Effector memory CD8-positive, alpha-beta T cell (primary cell): ENCODE measurements around the gene DCDC2C.
"Not testable (repeated sequence)": the region's sequence is repeated elsewhere in the genome, so short reads cannot be mapped to it uniquely, and the experiment has no call there.

ENCODE experiments used
- ATAC-seq: fragments of 150-1000 bp; cut with Tn5 transposase; replicated peaks from 2 replicates; pipeline ENCODE4 v1.10.0; 2021; ENCODE audit warnings: mild to moderate bottlenecking, moderate library complexity
- DNase-seq, 3 experiments: peaks; one replicate each; pipeline ENCODE4 v3.0.0; 2021
- H3K27ac Mint-ChIP-seq, 2 donors: one replicate each; pipeline ENCODE4 v1.8.0; 2022; ENCODE audit warnings: mild to moderate bottlenecking in 2 of 2, mixed read lengths in 2 of 2, moderate library complexity in 2 of 2
- H3K27me3 Mint-ChIP-seq, 2 donors: one replicate each; pipeline ENCODE4 v1.8.0; 2022; ENCODE audit warnings: mixed read lengths in 2 of 2
- H3K36me3 Mint-ChIP-seq: one replicate; pipeline ENCODE4 v1.8.0; 2022; ENCODE audit warnings: mild to moderate bottlenecking, moderate library complexity, mixed read lengths; ENCODE audit not compliant: insufficient read depth
- H3K4me1 Mint-ChIP-seq, 2 donors: one replicate each; pipeline ENCODE4 v1.8.0; 2022; ENCODE audit warnings: low read depth in 2 of 2, mixed read lengths in 2 of 2
- H3K4me3 Mint-ChIP-seq, 2 donors: one replicate each; pipeline ENCODE4 v1.8.0; 2022; ENCODE audit warnings: mild to moderate bottlenecking in 2 of 2, mixed read lengths in 2 of 2, moderate library complexity in 2 of 2
- H3K9me3 Mint-ChIP-seq, 2 donors: one replicate each; pipeline ENCODE4 v1.8.0; 2022; ENCODE audit warnings: mixed read lengths in 2 of 2

The DCDC2C gene

GRCh38 chr2:3785220-3785889 lies 82.0 kb downstream of the DCDC2C start:
- peaks cover 3 to 4% of the 10 kb centered on the region in 2 donors for H3K4me1 Mint-ChIP-seq

DNA sequence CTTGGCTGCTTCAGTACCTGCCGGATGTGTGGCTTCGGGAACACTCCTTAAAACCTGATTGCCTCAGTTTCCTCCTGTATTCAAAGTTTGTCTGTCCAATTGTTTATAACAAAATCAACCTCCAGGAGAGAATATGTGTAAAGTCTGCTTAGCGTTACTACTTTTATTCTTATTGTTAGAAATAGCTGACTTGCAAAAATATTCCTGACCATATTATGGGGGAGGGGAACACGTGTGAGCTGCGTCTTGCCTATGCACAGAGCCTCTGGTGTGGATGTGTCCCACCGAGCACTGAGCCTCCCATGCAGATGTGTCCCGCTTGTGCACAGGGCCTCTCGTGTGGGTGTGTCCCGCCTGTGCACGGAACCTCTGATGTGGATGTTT lies 82.5 kb downstream of the DCDC2C start:
- no peaks in the 10 kb centered on the region for H3K27me3 Mint-ChIP-seq
- DNase-seq = no peak
- peaks cover 3% of the 10 kb centered on the region for H3K36me3 Mint-ChIP-seq
- no peak for ATAC-seq
- H3K9me3 Mint-ChIP-seq = no peaks in the 10 kb centered on the region
- H3K27ac Mint-ChIP-seq = no peak overlapping the region
- H3K4me3 Mint-ChIP-seq = no peak overlapping the region
- H3K4me1 Mint-ChIP-seq = no peaks in the 10 kb centered on the region

More at GRCh38 chr2:3785220-3785889, 82.0 kb downstream of the DCDC2C start:
- ATAC-seq (no peak), DNase-seq (no peak)
- Mint-ChIP-seq H3K4me3 (no peak overlapping the region), H3K36me3 (peaks cover 3% of the 10 kb centered on the region), H3K27ac (no peak overlapping the region), H3K9me3 (no peaks in the 10 kb centered on the region), H3K27me3 (no peaks in the 10 kb centered on the region)

DNA sequence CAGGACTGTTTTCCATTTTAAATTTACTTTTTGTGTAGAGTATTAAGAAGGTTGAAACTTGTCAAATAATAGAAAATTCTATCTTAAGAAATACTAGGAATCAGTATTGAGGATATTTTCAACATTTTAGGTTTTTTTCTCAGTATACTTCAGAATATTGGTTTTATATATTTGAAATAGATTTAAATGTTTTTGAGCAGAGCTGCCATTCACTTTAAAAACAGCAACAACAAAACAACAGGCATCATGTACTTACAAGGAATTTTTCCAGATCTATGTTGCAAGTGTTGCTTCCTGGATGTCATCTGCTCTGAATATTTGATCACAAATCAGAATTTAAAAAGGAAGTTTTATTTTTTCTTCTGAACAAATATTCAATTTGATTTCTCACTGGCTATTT lies 84.4 kb downstream of the DCDC2C start:
- no peak overlapping the region for H3K27ac Mint-ChIP-seq
- no peak for ATAC-seq
- H3K36me3 Mint-ChIP-seq = peaks cover 3% of the 10 kb centered on the region
- H3K4me1 Mint-ChIP-seq = no peaks in the 10 kb centered on the region
- H3K9me3 Mint-ChIP-seq = no peaks in the 10 kb centered on the region
- H3K4me3 Mint-ChIP-seq = no peak overlapping the region
- H3K27me3 Mint-ChIP-seq = no peaks in the 10 kb centered on the region
- DNase-seq = no peak

DNA sequence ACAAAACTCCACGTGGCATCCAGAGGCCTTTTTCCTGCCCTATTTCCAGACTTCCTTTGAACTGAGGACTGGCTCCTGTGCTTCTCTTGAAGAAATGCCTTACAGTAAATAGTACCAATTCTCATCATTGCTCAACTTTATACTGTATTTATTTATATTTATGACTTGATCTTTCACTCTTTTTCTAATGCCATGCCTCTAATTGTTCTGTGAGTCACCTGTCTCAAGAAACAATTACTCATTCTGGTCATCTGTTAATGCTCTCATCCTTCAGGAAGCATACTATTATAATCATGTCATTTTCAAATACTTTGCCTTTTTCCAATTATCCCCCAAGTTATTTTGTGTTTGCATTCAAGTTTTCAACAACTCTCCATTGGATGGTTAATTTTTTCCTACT lies 85.9 kb downstream of the DCDC2C start:
- H3K27me3 Mint-ChIP-seq = no peaks in the 10 kb centered on the region
- H3K4me1 Mint-ChIP-seq = no peaks in the 10 kb centered on the region
- no peak for ATAC-seq
- no peak overlapping the region for H3K27ac Mint-ChIP-seq
- no peak overlapping the region for H3K4me3 Mint-ChIP-seq
- DNase-seq = no peak
- peaks cover 3% of the 10 kb centered on the region for H3K36me3 Mint-ChIP-seq
- H3K9me3 Mint-ChIP-seq = no peaks in the 10 kb centered on the region

GRCh38 chr2:3793249-3793648 lies 89.9 kb downstream of the DCDC2C start:
- H3K27me3 Mint-ChIP-seq = no peaks in the 10 kb centered on the region
- H3K4me1 Mint-ChIP-seq = no peaks in the 10 kb centered on the region
- DNase-seq (no peak), ATAC-seq (no peak)
- no peaks in the 10 kb centered on the region for H3K9me3 Mint-ChIP-seq
- H3K36me3 Mint-ChIP-seq = peaks cover 3% of the 10 kb centered on the region
- H3K27ac Mint-ChIP-seq = no peak overlapping the region
- H3K4me3 Mint-ChIP-seq = no peak overlapping the region

DNA sequence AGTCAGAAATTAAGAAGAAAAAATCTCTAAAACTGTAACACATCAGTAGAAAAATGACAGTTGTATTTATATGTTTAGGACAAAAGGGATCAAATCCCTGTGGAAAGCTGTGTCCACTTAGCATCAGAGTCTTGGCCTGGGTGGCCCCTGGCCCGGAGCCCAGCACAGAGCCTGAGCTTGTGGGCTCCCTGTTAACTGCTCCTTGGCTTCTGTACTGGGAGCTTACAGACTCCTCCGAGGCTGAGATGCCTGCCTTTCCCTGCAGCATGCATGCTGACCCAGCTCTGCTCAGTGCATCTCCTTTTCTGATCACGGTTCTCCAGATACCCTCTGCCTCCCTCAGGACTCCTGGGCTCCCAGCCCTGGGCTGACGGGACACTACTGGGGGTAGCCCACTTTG lies 98.1 kb downstream of the DCDC2C start:
- no peak overlapping the region for H3K4me3 Mint-ChIP-seq
- H3K36me3 Mint-ChIP-seq = no peaks in the 10 kb centered on the region
- no peak for DNase-seq
- no peak for ATAC-seq
- H3K27ac Mint-ChIP-seq = no peak overlapping the region
- peaks cover 8 to 9% of the 10 kb centered on the region in 2 donors for H3K27me3 Mint-ChIP-seq
- H3K4me1 Mint-ChIP-seq = no peaks in the 10 kb centered on the region
- H3K9me3 Mint-ChIP-seq = peaks cover 5 to 9% of the 10 kb centered on the region in 2 donors

- ATAC-seq (no peak), DNase-seq (no peak)
- no peak overlapping the region for H3K27ac Mint-ChIP-seq
- H3K36me3 Mint-ChIP-seq = no peaks in the 10 kb centered on the region
- H3K9me3 Mint-ChIP-seq = peaks cover 7 to 9% of the 10 kb centered on the region in 2 donors
- H3K4me1 Mint-ChIP-seq = no peaks in the 10 kb centered on the region
- H3K27me3 Mint-ChIP-seq = peaks cover 8 to 9% of the 10 kb centered on the region in 2 donors
- H3K4me3 Mint-ChIP-seq = no peak overlapping the region
Measured at GRCh38 chr2:3805201-3805939, 102.0 kb downstream of the DCDC2C start.

DNA sequence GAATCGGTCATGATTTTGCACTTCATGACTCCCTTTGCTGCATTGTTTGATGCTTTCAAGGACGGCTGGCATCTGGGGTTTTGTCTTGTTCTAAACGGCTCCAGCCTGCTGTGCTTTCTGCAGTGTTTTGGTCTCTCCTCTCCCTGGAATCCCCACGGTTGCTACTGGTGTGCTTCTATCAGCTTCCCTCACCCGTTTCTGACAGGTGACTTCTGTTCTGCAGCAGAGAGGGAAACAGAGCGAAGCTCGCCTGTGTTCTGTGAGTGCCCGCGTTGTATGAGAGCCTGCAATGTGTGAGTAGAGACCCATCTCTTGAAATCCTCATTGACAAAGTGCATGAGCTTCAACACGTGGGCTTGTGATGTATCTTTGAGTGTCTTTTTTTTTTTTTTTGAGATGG lies 102.8 kb downstream of the DCDC2C start:
- no peaks in the 10 kb centered on the region for H3K36me3 Mint-ChIP-seq

GRCh38 chr2:3806730-3807129 lies 103.4 kb downstream of the DCDC2C start:
- ATAC-seq = no peak
- no peak overlapping the region for H3K4me3 Mint-ChIP-seq
- no peak for DNase-seq
- no peaks in the 10 kb centered on the region for H3K36me3 Mint-ChIP-seq
- no peak overlapping the region for H3K27ac Mint-ChIP-seq
- no peaks in the 10 kb centered on the region for H3K4me1 Mint-ChIP-seq
- H3K27me3 Mint-ChIP-seq = peaks cover 8 to 9% of the 10 kb centered on the region in 2 donors
- H3K9me3 Mint-ChIP-seq = peaks cover 9% of the 10 kb centered on the region in 2 donors

More for the DNA sequence above, 102.8 kb downstream of the DCDC2C start:
- Mint-ChIP-seq H3K9me3 (peaks cover 9% of the 10 kb centered on the region in 2 donors), H3K4me1 (no peaks in the 10 kb centered on the region), H3K4me3 (no peak overlapping the region), H3K27me3 (peaks cover 8 to 9% of the 10 kb centered on the region in 2 donors), H3K27ac (no peak overlapping the region)
- no peak for ATAC-seq
- no peak for DNase-seq

DNA sequence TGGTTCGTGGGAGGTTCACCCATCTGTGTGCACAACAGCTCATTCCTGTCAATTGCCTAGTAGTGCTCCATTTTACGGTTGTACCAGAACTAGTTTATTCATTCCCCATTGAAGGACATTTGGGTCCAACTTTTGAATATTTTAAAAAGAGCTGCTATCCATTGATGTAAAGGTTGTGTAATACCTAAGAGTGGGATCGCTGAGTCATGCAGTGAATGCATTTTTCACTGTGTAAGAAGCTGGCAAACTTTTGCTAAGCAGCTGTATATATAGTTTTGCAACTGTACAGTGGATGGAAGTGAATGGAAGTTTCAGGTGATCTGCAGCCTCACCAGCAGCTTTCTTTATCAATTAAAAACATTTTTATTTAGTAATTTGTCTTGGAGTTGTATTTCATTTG lies 104.5 kb downstream of the DCDC2C start:
- DNase-seq (no peak), ATAC-seq (no peak)
- Mint-ChIP-seq H3K27me3 (peaks cover 8 to 9% of the 10 kb centered on the region in 2 donors), H3K36me3 (no peaks in the 10 kb centered on the region), H3K4me3 (no peak overlapping the region), H3K9me3 (peaks cover 9 to 17% of the 10 kb centered on the region in 2 donors), H3K4me1 (no peaks in the 10 kb centered on the region), H3K27ac (no peak overlapping the region)

- H3K4me3 Mint-ChIP-seq = no peak overlapping the region
- H3K4me1 Mint-ChIP-seq = no peaks in the 10 kb centered on the region
- DNase-seq = no peak
- peaks cover 16 to 23% of the 10 kb centered on the region in 2 donors for H3K9me3 Mint-ChIP-seq
- no peak overlapping the region for H3K27ac Mint-ChIP-seq
- peaks cover 3% of the 10 kb centered on the region for H3K36me3 Mint-ChIP-seq
- no peak for ATAC-seq
- H3K27me3 Mint-ChIP-seq = no peaks in the 10 kb centered on the region
Measured at GRCh38 chr2:3814706-3815245, 111.4 kb downstream of the DCDC2C start.

DNA sequence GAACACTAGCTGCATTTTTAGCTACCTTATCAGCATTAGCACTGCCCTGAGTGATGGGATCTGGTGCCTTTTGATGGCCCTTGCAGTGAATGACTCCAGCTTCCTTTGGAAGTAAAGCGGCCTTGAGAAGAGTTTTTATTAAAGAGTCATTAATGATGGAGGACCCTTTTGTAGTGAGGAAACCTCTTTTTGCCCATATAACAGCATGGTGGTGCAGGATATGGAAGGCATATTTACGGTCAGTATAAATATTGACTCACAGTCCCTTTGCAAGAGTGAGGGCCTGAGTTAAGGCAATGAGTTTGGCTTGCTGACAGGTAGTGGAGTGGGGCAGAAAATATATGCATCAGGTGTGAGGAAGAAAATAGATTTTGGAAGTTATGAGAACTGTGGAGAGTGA lies 113.8 kb downstream of the DCDC2C start:
- H3K27ac Mint-ChIP-seq, H3K27me3 Mint-ChIP-seq, H3K4me3 Mint-ChIP-seq, DNase-seq, ATAC-seq, H3K36me3 Mint-ChIP-seq, H3K4me1 Mint-ChIP-seq: not testable (repeated sequence)
- H3K9me3 Mint-ChIP-seq = peaks cover 16 to 34% of the 10 kb centered on the region in 2 donors

DNA sequence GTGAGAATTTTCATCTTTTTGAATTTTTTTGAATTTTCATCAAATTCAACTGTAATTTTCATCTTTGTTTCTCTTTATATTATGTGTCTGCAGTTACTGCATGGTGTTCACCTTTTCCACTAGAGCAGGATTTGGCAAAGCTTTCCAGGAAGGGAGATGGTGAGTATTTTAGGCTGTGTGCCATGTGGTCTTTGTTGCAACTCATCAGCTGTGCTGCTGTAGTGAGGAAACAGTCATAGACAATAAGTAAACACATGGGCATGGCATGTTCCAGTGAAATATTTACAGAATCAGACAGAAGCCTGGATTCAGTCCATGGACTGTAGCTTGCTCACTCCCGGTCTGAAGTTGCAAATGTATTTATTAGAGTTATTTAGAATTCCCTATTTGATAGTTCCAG lies 120.4 kb downstream of the DCDC2C start:
- DNase-seq (no peak), ATAC-seq (no peak)
- Mint-ChIP-seq H3K4me1 (no peaks in the 10 kb centered on the region), H3K27ac (no peak overlapping the region), H3K9me3 (peaks cover 8 to 35% of the 10 kb centered on the region in 2 donors), H3K27me3 (peaks cover 0 to 7% of the 10 kb centered on the region in 2 donors), H3K36me3 (no peaks in the 10 kb centered on the region), H3K4me3 (no peak overlapping the region)
